Suprapubic skin (tissue), 3 donors: Measurements from ENCODE around the gene KRTAP5-7.

ENCODE experiments used
- CTCF ChIP-seq, 2 donors: fragments of 200-600 bp in 1 of 2; fragments of 450-650 bp in 1 of 2; sonication (generic) in 1 of 2; IDR thresholded peaks; one replicate each; pipeline ENCODE4 v1.5.1; 2016 to 2019; ENCODE audit warnings: antibody characterized with exemption in 2 of 2, mild to moderate bottlenecking in 1 of 2, moderate library complexity in 1 of 2
- EP300 ChIP-seq: sonication (generic); formaldehyde crosslinking; IDR thresholded peaks from one replicate; pipeline ENCODE4 v1.6.1; 2017; ENCODE audit warnings: antibody characterized with exemption
- POLR2A ChIP-seq, 2 donors: fragments of 450-650 bp; IDR thresholded peaks; one replicate each; pipeline ENCODE4 v1.6.1; 2017; ENCODE audit warnings: antibody characterized with exemption in 2 of 2, mild to moderate bottlenecking in 2 of 2, moderate library complexity in 2 of 2

GRCh38 chr11:71565263-71565662 is 38.2 kb downstream of the KRTAP5-7 start, which contains the start of gene KRTAP5-10:
- TF ChIP-seq POLR2A (IDR thresholded peaks at IDR 0.05), result no peak
- TF ChIP-seq CTCF (IDR thresholded peaks at IDR 0.05), result no peak
- TF ChIP-seq EP300, result no peak
